ENCODE measurements around the gene TCF15. TPM values are rescaled to one million over a fixed set of nuclear protein-coding genes. Genes with fewer than 3 reads are reported as not detected.
"Not testable (repeated sequence)": the region's sequence is repeated elsewhere in the genome, so short reads cannot be mapped to it uniquely, and the experiment has no call there.

TCF15 gene
- total RNA-seq, 4 donors from 2014 or later: 0.59 TPM; not detected in 3

GRCh38 chr20:645318-646106 is 35.4 kb upstream of the TCF15 start:
- peak; percentile 69 to 95 (median 84) for TF ChIP-seq CTCF (IDR thresholded peaks at IDR 0.05)
- TF ChIP-seq POLR2A (IDR thresholded peaks at IDR 0.05): no peak
- 19 to 20% methylated on average over 15 to 16 of the region's 20 CpGs for WGBS, 2 donors
- Histone ChIP-seq H3K27me3 (no peaks in the 10 kb centered on the region), H3K4me3 (replicated peaks in 1 of 3) (no peak overlapping the region), H3K9me3 (no peaks in the 10 kb centered on the region), H3K36me3 (peaks cover 22 to 30% of the 10 kb centered on the region in 2 donors), H3K4me1 (peaks cover 11 to 12% of the 10 kb centered on the region in 2 donors), H3K27ac (no peak overlapping the region)
- peak; percentile 57 to 61 for DNase-seq
- intact Hi-C loops (cut with DNase I): loop anchor here (5.0 to 10.0 kb wide), 3 partner anchors 83 to 291 kb away; partner anchors contain the start of gene TBC1D20

GRCh38 chr20:644692-645317 is 34.7 kb upstream of the TCF15 start:
- 87 to 90% methylated on average over 11 of the region's 11 CpGs for WGBS, 2 donors
- no peak overlapping the region for H3K4me3 ChIP-seq (replicated peaks in 1 of 3)
- no peak overlapping the region for H3K27ac ChIP-seq
- no peaks in the 10 kb centered on the region for H3K9me3 ChIP-seq
- intact Hi-C loops (cut with DNase I): loop anchor here (5.0 to 10.0 kb wide), 3 partner anchors 83 to 290 kb away; partner anchors contain the start of gene TBC1D20
- no peak for TF ChIP-seq CTCF (IDR thresholded peaks at IDR 0.05)
- no peak for TF ChIP-seq POLR2A (IDR thresholded peaks at IDR 0.05)
- peaks cover 18 to 23% of the 10 kb centered on the region in 2 donors for H3K36me3 ChIP-seq
- DNase-seq: no peak
- H3K27me3 ChIP-seq: no peaks in the 10 kb centered on the region
- peaks cover 11 to 12% of the 10 kb centered on the region in 2 donors for H3K4me1 ChIP-seq

GRCh38 chr20:642398-643174 is 32.5 kb upstream of the TCF15 start:
- DNase-seq: peak; percentile 28 to 33
- Histone ChIP-seq H3K4me3 (replicated peaks in 1 of 3) (peak overlapping the region in 1 of 3 donors; percentile 38), H3K9me3 (no peaks in the 10 kb centered on the region), H3K27ac (no peak overlapping the region), H3K4me1 (peaks cover 11 to 12% of the 10 kb centered on the region in 2 donors), H3K36me3 (peaks cover 3 to 6% of the 10 kb centered on the region in 2 donors), H3K27me3 (no peaks in the 10 kb centered on the region)
- 30 to 31% methylated on average over 6 to 28 of the region's 57 CpGs for WGBS, 2 donors
- TF ChIP-seq CTCF (IDR thresholded peaks at IDR 0.05) (no peak), POLR2A (IDR thresholded peaks at IDR 0.05) (no peak)
- intact Hi-C loops (cut with DNase I): loop anchor here (10.0 kb wide), 2 partner anchors 178 to 288 kb away; partner anchors contain the start of gene TBC1D20

- not testable (repeated sequence) for H3K27me3 ChIP-seq, H3K27ac ChIP-seq, DNase-seq, H3K36me3 ChIP-seq, H3K9me3 ChIP-seq
- Histone ChIP-seq H3K4me3 (replicated peaks in 1 of 3) (peak overlapping the region in 1 of 3 donors; percentile 38), H3K4me1 (peaks cover 11 to 12% of the 10 kb centered on the region in 2 donors)
- WGBS, 2 donors: no CpG with 5 or more reads among the region's 13 CpGs
- intact Hi-C loops (cut with DNase I): loop anchor here (10.0 kb wide), 2 partner anchors 177 to 287 kb away; partner anchors contain the start of gene TBC1D20
Observed at GRCh38 chr20:642013-642397, 31.9 kb upstream of the TCF15 start.

- WGBS, 2 donors: 41 to 47% methylated on average over 10 to 12 of the region's 12 CpGs
- intact Hi-C loops (cut with DNase I): loop anchor here (10.0 kb wide), 2 partner anchors 177 to 287 kb away; partner anchors contain the start of gene TBC1D20
- TF ChIP-seq CTCF (IDR thresholded peaks at IDR 0.05): no peak
- no peak for TF ChIP-seq POLR2A (IDR thresholded peaks at IDR 0.05)
- H3K36me3 ChIP-seq: no peaks in the 10 kb centered on the region
- peaks cover 11 to 12% of the 10 kb centered on the region in 2 donors for H3K4me1 ChIP-seq
- no peaks in the 10 kb centered on the region for H3K9me3 ChIP-seq
- H3K27ac ChIP-seq: no peak overlapping the region
- no peak for DNase-seq
- no peak overlapping the region for H3K4me3 ChIP-seq (replicated peaks in 1 of 3)
- no peaks in the 10 kb centered on the region for H3K27me3 ChIP-seq
Observed at GRCh38 chr20:641516-641875, 31.4 kb upstream of the TCF15 start.
